HepG2 (cell line): ENCODE data around the gene RPL23. TPM values are rescaled to one million over a fixed set of nuclear protein-coding genes. Genes with fewer than 3 reads are reported as not detected.

Experiments used
- EEA1 ChIP-seq: sonication (generic); formaldehyde crosslinking; IDR thresholded peaks from 2 replicates; pipeline ENCODE4 v1.5.1; 2020; ENCODE audit warnings: mild to moderate bottlenecking, missing genetic modification reagents, borderline replicate concordance
- ESRRA ChIP-seq: sonication (generic); formaldehyde crosslinking; IDR thresholded peaks from 2 replicates; pipeline ENCODE4 v1.5.1; 2020; ENCODE audit warnings: mild to moderate bottlenecking, low read depth, missing genetic modification reagents
- EZH2 ChIP-seq: conservative IDR thresholded peaks from 2 replicates; pipeline ENCODE4 v1.6.1; 2012; ENCODE audit warnings: mild to moderate bottlenecking, low read depth, low read length, moderate library complexity
- GABPA ChIP-seq, 2 experiments: IDR thresholded peaks; 2 replicates each; pipeline ENCODE4 v1.6.1; 2011 to 2016; ENCODE audit warnings: low read depth in 2 of 2, low read length in 1 of 2, missing biosample characterization in 1 of 2, missing genetic modification characterization in 1 of 2
- GLI4 ChIP-seq: sonication (generic); formaldehyde crosslinking; IDR thresholded peaks from 2 replicates; pipeline ENCODE4 v1.5.1; 2020; ENCODE audit warnings: missing genetic modification reagents, mild to moderate bottlenecking, moderate library complexity, borderline replicate concordance
- JUN ChIP-seq: sonication (generic); formaldehyde crosslinking; IDR thresholded peaks from 2 replicates; pipeline ENCODE4 v1.4.0; 2020; ENCODE audit warnings: mild to moderate bottlenecking, missing genetic modification reagents
- KAT8 ChIP-seq: IDR thresholded peaks from 2 replicates; pipeline ENCODE4 v1.6.1; 2016; ENCODE audit warnings: missing genetic modification reagents, missing compliant biosample characterization
- KDM1A ChIP-seq: IDR thresholded peaks from 2 replicates; pipeline ENCODE4 v1.6.1; 2016; ENCODE audit warnings: missing compliant biosample characterization
- PCBP1 ChIP-seq: fragments of 200-400 bp; formaldehyde crosslinking; IDR thresholded peaks from 2 replicates; pipeline ENCODE4 v1.6.1; 2017; ENCODE audit warnings: mild to moderate bottlenecking, low read depth, low read length, borderline replicate concordance
- SAFB2 ChIP-seq: sonication (generic); formaldehyde crosslinking; IDR thresholded peaks from 2 replicates; pipeline ENCODE4 v1.5.1; 2020; ENCODE audit warnings: missing genetic modification reagents, low read depth, mild to moderate bottlenecking, borderline replicate concordance
- TBL1XR1 ChIP-seq: fragments of 150-350 bp; IDR thresholded peaks from 2 replicates; pipeline ENCODE4 v1.6.1; 2014; ENCODE audit warnings: borderline replicate concordance, low read length; ENCODE audit not compliant: partially characterized antibody
- THAP11 ChIP-seq: IDR thresholded peaks from 2 replicates; pipeline ENCODE4 v1.6.1; 2016; ENCODE audit warnings: missing biosample characterization, missing genetic modification reagents
- ZBTB10 ChIP-seq: sonication (generic); formaldehyde crosslinking; IDR thresholded peaks from 2 replicates; pipeline ENCODE4 v1.4.0; 2020; ENCODE audit warnings: missing genetic modification reagents, borderline replicate concordance
- ZEB1 ChIP-seq: IDR thresholded peaks from 2 replicates; pipeline ENCODE4 v1.6.1; 2012; ENCODE audit warnings: mild to moderate bottlenecking, low read depth, inconsistent platforms; ENCODE audit not compliant: insufficient replicate concordance
- ZNF558 ChIP-seq: sonication (generic); formaldehyde crosslinking; IDR thresholded peaks from 2 replicates; pipeline ENCODE4 v1.9.0; 2022; ENCODE audit warnings: mild to moderate bottlenecking, missing genetic modification reagents, borderline replicate concordance
- ZNF737 ChIP-seq: sonication (generic); formaldehyde crosslinking; IDR thresholded peaks from 2 replicates; pipeline ENCODE4 v1.5.0; 2020; ENCODE audit warnings: missing genetic modification reagents, mild to moderate bottlenecking, borderline replicate concordance
- ZNF746 ChIP-seq: sonication (generic); formaldehyde crosslinking; IDR thresholded peaks from 2 replicates; pipeline ENCODE4 v1.8.0; 2022; ENCODE audit warnings: mild to moderate bottlenecking, missing genetic modification reagents
- ZSCAN30 ChIP-seq: sonication (generic); formaldehyde crosslinking; IDR thresholded peaks from 2 replicates; pipeline ENCODE4 v1.5.0; 2020; ENCODE audit warnings: mild to moderate bottlenecking, missing genetic modification reagents
- polyA plus RNA-seq, 8 experiments: library from polyadenylated mRNA; depleted of rRNA in 3 of 8; stranded (reverse) in 7 of 8; unstranded in 1 of 8; fragments of >200 nt; fragmentation: Illumina TruSeq in 4 of 8; extraction: Trizol in 4 of 8; gene quantifications; 2 replicates each; pipeline versions ENCODE4 v1.2.1 to v1.2.3, GENCODE V29; 2011 to 2016; ENCODE audit warnings: low read depth in 4 of 8, missing spikeins in 1 of 8, mixed read lengths in 1 of 8; ENCODE audit not compliant: insufficient read depth in 1 of 8
- total RNA-seq, 5 experiments: library from RNA; depleted of rRNA; stranded (reverse); fragments of >200 nt; fragmentation: Illumina TruSeq; extraction: Trizol; gene quantifications; 2 replicates each; pipeline ENCODE4 v1.2.3, GENCODE V29; 2016; ENCODE audit warnings: low read depth in 1 of 5
- TF ChIP-seq, protein P1 (sequence below): sonication (generic); formaldehyde crosslinking; IDR thresholded peaks from 2 replicates; pipeline ENCODE4 v1.4.0; 2020; ENCODE audit warnings: low read depth, mild to moderate bottlenecking, missing genetic modification reagents
- TF ChIP-seq, protein P2 (sequence below): fragments of 450-650 bp; IDR thresholded peaks from 2 replicates; pipeline ENCODE4 v1.6.1; 2017; ENCODE audit warnings: mild to moderate bottlenecking
- TF ChIP-seq, protein P3 (sequence below): IDR thresholded peaks from 2 replicates; pipeline ENCODE4 v1.6.1; 2012; ENCODE audit warnings: inconsistent platforms

The RPL23 gene
- total and polyA plus RNA-seq, 2 of the 13 experiments (the other 11 are each of a cell fraction or from before 2014, with no cell fraction given), result 2,790 to 4,860 TPM

DNA sequence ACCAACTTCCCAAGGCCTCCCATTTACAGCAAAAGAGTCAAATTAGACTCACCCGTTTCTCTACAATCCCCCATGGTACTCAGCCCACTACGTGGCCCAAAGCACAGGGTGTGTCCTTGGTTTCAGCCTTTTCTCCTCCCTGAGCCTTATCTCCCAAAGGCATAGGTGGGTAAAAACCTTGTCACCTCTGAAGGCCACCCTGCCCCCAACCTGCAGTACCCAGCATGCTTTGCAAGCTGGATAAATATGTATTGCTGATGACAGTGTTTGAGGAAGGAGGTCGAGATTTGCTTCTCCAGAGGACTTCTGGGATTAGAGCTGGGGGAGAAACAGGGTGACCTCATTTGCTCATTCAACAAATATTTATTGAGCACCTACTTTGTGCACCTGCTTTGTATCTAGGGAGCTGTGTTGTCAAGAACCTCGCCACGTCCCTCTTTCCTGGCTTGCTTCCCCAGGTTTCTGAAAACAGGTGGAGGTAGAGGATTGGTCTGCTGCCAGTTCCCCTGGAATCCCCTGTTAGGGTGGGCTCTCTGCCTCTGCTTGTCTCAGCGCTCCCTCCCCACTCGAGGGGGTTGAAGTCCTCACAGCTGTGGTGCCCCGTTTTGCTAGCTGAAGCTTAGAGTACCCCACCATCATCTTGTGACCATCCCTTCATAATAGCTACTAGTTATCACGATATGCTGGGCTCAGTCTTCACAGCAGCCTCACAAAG, 19.3 kb upstream of the RPL23 start (continued):
- no peak for TF ChIP-seq ZNF746 (CRISPR knock-in tag)
- TF ChIP-seq ZNF737 (CRISPR knock-in tag), result no peak
- TF ChIP-seq EZH2, result no peak
- peak; percentile 61 for TF ChIP-seq ZEB1
- TF ChIP-seq, protein P1, sequence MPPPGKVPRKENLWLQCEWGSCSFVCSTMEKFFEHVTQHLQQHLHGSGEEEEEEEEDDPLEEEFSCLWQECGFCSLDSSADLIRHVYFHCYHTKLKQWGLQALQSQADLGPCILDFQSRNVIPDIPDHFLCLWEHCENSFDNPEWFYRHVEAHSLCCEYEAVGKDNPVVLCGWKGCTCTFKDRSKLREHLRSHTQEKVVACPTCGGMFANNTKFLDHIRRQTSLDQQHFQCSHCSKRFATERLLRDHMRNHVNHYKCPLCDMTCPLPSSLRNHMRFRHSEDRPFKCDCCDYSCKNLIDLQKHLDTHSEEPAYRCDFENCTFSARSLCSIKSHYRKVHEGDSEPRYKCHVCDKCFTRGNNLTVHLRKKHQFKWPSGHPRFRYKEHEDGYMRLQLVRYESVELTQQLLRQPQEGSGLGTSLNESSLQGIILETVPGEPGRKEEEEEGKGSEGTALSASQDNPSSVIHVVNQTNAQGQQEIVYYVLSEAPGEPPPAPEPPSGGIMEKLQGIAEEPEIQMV (CRISPR knock-in tag), result no peak
- TF ChIP-seq GABPA (IDR thresholded peaks at IDR 0.05; ENCODE audit: low read depth, low read length), result no peak
- TF ChIP-seq GABPA (CRISPR knock-in tag; IDR thresholded peaks at IDR 0.05; ENCODE audit: low read depth), result peak; percentile 8; the same call in 1 of the 2 replicates
- peak; percentile 49; the same call in 1 of the 2 replicates for TF ChIP-seq KAT8
- TF ChIP-seq, protein P2, sequence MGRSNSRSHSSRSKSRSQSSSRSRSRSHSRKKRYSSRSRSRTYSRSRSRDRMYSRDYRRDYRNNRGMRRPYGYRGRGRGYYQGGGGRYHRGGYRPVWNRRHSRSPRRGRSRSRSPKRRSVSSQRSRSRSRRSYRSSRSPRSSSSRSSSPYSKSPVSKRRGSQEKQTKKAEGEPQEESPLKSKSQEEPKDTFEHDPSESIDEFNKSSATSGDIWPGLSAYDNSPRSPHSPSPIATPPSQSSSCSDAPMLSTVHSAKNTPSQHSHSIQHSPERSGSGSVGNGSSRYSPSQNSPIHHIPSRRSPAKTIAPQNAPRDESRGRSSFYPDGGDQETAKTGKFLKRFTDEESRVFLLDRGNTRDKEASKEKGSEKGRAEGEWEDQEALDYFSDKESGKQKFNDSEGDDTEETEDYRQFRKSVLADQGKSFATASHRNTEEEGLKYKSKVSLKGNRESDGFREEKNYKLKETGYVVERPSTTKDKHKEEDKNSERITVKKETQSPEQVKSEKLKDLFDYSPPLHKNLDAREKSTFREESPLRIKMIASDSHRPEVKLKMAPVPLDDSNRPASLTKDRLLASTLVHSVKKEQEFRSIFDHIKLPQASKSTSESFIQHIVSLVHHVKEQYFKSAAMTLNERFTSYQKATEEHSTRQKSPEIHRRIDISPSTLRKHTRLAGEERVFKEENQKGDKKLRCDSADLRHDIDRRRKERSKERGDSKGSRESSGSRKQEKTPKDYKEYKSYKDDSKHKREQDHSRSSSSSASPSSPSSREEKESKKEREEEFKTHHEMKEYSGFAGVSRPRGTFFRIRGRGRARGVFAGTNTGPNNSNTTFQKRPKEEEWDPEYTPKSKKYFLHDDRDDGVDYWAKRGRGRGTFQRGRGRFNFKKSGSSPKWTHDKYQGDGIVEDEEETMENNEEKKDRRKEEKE, result no peak
- TF ChIP-seq ZSCAN30 (CRISPR knock-in tag), result no peak
- no peak for TF ChIP-seq ZNF558 (CRISPR knock-in tag)
- peak; percentile 58; the same call in 1 of the 2 replicates for TF ChIP-seq THAP11 (CRISPR knock-in tag)
- peak; percentile 75 for TF ChIP-seq JUN
- no peak for TF ChIP-seq SAFB2
- TF ChIP-seq, protein P3, sequence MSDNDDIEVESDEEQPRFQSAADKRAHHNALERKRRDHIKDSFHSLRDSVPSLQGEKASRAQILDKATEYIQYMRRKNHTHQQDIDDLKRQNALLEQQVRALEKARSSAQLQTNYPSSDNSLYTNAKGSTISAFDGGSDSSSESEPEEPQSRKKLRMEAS, result peak; percentile 66; the same call in 1 of the 2 replicates
- TF ChIP-seq KDM1A (CRISPR knock-in tag), result no peak
- peak; percentile 51; the same call in 1 of the 2 replicates for TF ChIP-seq GLI4 (CRISPR knock-in tag)
- no peak for TF ChIP-seq ZBTB10 (CRISPR knock-in tag)
- no peak for TF ChIP-seq EEA1 (CRISPR knock-in tag)
- no peak for TF ChIP-seq ESRRA (CRISPR knock-in tag)
- TF ChIP-seq PCBP1, result no peak
- no peak for TF ChIP-seq TBL1XR1
